IMR-90 (cell line): ENCODE results near the gene ZNHIT1. TPM values are rescaled to one million over a fixed set of nuclear protein-coding genes. Genes with fewer than 3 reads are reported as not detected.

Experiments
- ATAC-seq: fragments of 200-7000 bp; cut with Tn5 transposase; 2 replicates; pipeline ENCODE4 v1.9.1; 2020; ENCODE audit warnings: low read depth, mild to moderate bottlenecking, moderate library complexity
- BruUV-seq: library from RNA; stranded (reverse); fragments of 400-500 nt; replicated peaks from 2 replicates; lab custom pipeline; 2021; lab: Mats Ljungman, UMichigan
- CTCF ChIA-PET: fragments of 300-600 bp; formaldehyde crosslinking; extraction: SDS; loops from one replicate; lab custom pipeline; 2021; ENCODE audit warnings: antibody characterized with exemption; lab: Yijun Ruan, JAX
- POLR2A ChIA-PET: fragments of 300-600 bp; sonication (Branson Sonifier 250); formaldehyde crosslinking; loops from one replicate; lab custom pipeline; 2022; ENCODE audit warnings: antibody characterized with exemption; ENCODE audit not compliant: unreplicated experiment; lab: Charles Lee
- DNase-seq: peaks from one replicate; pipeline ENCODE4 v3.0.0; 2013
- H2AFZ ChIP-seq: replicated peaks from 2 replicates; pipeline ENCODE3; 2013; ENCODE audit warnings: low read length, mild to moderate bottlenecking; ENCODE audit not compliant: poor library complexity
- H2AK5ac ChIP-seq: 2 replicates; pipeline ENCODE4 v1.6.1; 2013; ENCODE audit warnings: low read depth, low read length, inconsistent platforms
- H2AK9ac ChIP-seq: replicated peaks from 2 replicates; pipeline ENCODE3; 2013; ENCODE audit warnings: mild to moderate bottlenecking, low read depth, low read length, moderate library complexity; ENCODE audit not compliant: poor library complexity
- H2BK120ac ChIP-seq: 2 replicates; pipeline ENCODE4 v1.6.1; 2013; ENCODE audit warnings: low read depth, low read length, inconsistent platforms
- H2BK15ac ChIP-seq: 3 replicates; pipeline ENCODE4 v1.6.1; 2013; ENCODE audit warnings: low read depth, low read length, inconsistent platforms
- H2BK20ac ChIP-seq: 2 replicates; pipeline ENCODE4 v1.6.1; 2013; ENCODE audit warnings: low read depth, mild to moderate bottlenecking, inconsistent platforms, low read length, moderate library complexity
- H2BK5ac ChIP-seq: 2 replicates; pipeline ENCODE4 v1.6.1; 2013; ENCODE audit warnings: mild to moderate bottlenecking, low read depth, low read length, inconsistent platforms; ENCODE audit not compliant: poor library complexity, severe bottlenecking
- H3K14ac ChIP-seq: replicated peaks from 2 replicates; pipeline ENCODE4 v1.6.1; 2013; ENCODE audit warnings: low read depth, low read length, inconsistent platforms
- H3K18ac ChIP-seq: 2 replicates; pipeline ENCODE4 v1.6.1; 2013; ENCODE audit warnings: low read depth, low read length, control low read depth
- H3K23ac ChIP-seq: 2 replicates; pipeline ENCODE4 v1.6.1; 2013; ENCODE audit warnings: low read depth, low read length, inconsistent platforms
- H3K27ac ChIP-seq: 2 replicates; pipeline ENCODE4 v1.5.1; 2013; ENCODE audit warnings: mild to moderate bottlenecking, control low read depth, low read length; ENCODE audit not compliant: insufficient read depth
- H3K27me3 ChIP-seq: 2 replicates; pipeline ENCODE4 v1.6.1; 2013; ENCODE audit warnings: low read length; ENCODE audit not compliant: control insufficient read depth, insufficient read depth
- H3K36me3 ChIP-seq: 2 replicates; pipeline ENCODE4 v1.6.1; 2013; ENCODE audit warnings: low read length, mixed read lengths; ENCODE audit not compliant: control insufficient read depth, insufficient read depth
- H3K4ac ChIP-seq: 2 replicates; pipeline ENCODE4 v1.6.1; 2013; ENCODE audit warnings: low read depth, low read length, inconsistent platforms
- H3K4me1 ChIP-seq: 2 replicates; pipeline ENCODE4 v1.6.1; 2013; ENCODE audit warnings: low read length, mixed read lengths; ENCODE audit not compliant: control insufficient read depth, insufficient read depth
- H3K4me2 ChIP-seq: 2 replicates; pipeline ENCODE4 v1.6.1; 2013; ENCODE audit warnings: low read depth, mild to moderate bottlenecking, control low read depth, low read length, moderate library complexity
- H3K4me3 ChIP-seq: 2 replicates; pipeline ENCODE4 v1.5.1; 2013; ENCODE audit warnings: low read depth, mild to moderate bottlenecking, control low read depth, low read length, moderate library complexity; ENCODE audit not compliant: insufficient read depth
- H3K56ac ChIP-seq: 2 replicates; pipeline ENCODE4 v1.6.1; 2013; ENCODE audit warnings: low read length, inconsistent platforms; ENCODE audit not compliant: insufficient read depth; ENCODE audit errors: extremely low read depth
- H3K79me1 ChIP-seq, 2 experiments: 2 replicates each; pipeline ENCODE4 v1.6.1; 2013; ENCODE audit warnings: low read length in 2 of 2, inconsistent platforms in 1 of 2, low read depth in 1 of 2
- H3K9ac ChIP-seq: 2 replicates; pipeline ENCODE4 v1.6.1; 2013; ENCODE audit warnings: low read depth, low read length, control low read depth
- H3K9me1 ChIP-seq: 2 replicates; pipeline ENCODE4 v1.6.1; 2013; ENCODE audit warnings: low read length, inconsistent platforms; ENCODE audit not compliant: insufficient read depth
- H3K9me3 ChIP-seq: 2 replicates; pipeline ENCODE4 v1.6.1; 2013; ENCODE audit warnings: low read length; ENCODE audit not compliant: control insufficient read depth, insufficient read depth
- H4K20me1 ChIP-seq: 2 replicates; pipeline ENCODE4 v1.6.1; 2013; ENCODE audit warnings: low read length, inconsistent platforms; ENCODE audit not compliant: insufficient read depth
- H4K5ac ChIP-seq: 2 replicates; pipeline ENCODE4 v1.6.1; 2013; ENCODE audit warnings: mild to moderate bottlenecking, low read depth, low read length, control low read depth
- H4K8ac ChIP-seq, 2 experiments: 2 replicates each; pipeline ENCODE4 v1.6.1; 2013; ENCODE audit warnings: low read depth in 2 of 2, low read length in 2 of 2, control low read depth in 1 of 2, inconsistent platforms in 1 of 2
- H4K91ac ChIP-seq: 2 replicates; pipeline ENCODE4 v1.6.1; 2013; ENCODE audit warnings: low read depth, low read length, inconsistent platforms; ENCODE audit not compliant: insufficient read depth
- CHD1 ChIP-seq: IDR thresholded peaks from 2 replicates; pipeline ENCODE4 v1.6.1; 2012; ENCODE audit warnings: low read depth, low read length, improper control_type of control experiment
- MAFK ChIP-seq: IDR thresholded peaks from 2 replicates; pipeline ENCODE4 v1.6.1; 2012; ENCODE audit warnings: low read depth, low read length, improper control_type of control experiment
- MAZ ChIP-seq: IDR thresholded peaks from 2 replicates; pipeline ENCODE4 v1.6.1; 2012; ENCODE audit warnings: low read depth, mild to moderate bottlenecking, low read length, improper control_type of control experiment, moderate library complexity, borderline replicate concordance
- MXI1 ChIP-seq: IDR thresholded peaks from 2 replicates; pipeline ENCODE4 v1.6.1; 2012; ENCODE audit warnings: low read depth, mild to moderate bottlenecking, low read length, moderate library complexity, borderline replicate concordance
- POLR2A ChIP-seq: IDR thresholded peaks from 2 replicates; pipeline ENCODE4 v1.6.1; 2012; ENCODE audit warnings: mild to moderate bottlenecking, low read depth, low read length
- RFX5 ChIP-seq: IDR thresholded peaks from 2 replicates; pipeline ENCODE4 v1.8.0; 2012; ENCODE audit warnings: low read depth, mild to moderate bottlenecking, low read length, moderate library complexity
- SMC3 ChIP-seq: fragments of 150-350 bp; IDR thresholded peaks from 2 replicates; pipeline ENCODE4 v1.6.1; 2016; ENCODE audit warnings: low read depth, mild to moderate bottlenecking, antibody characterized with exemption, low read length, moderate library complexity
- WGBS, 2 experiments: methylation state at CpG; one replicate each; pipeline versions ENCODE4 v1.1.5 to v1.1.7; 2013; ENCODE audit warnings: missing lambda C conversion rate in 2 of 2; ENCODE audit not compliant: insufficient read length in 1 of 2; ENCODE audit errors: extremely low coverage in 2 of 2; 5-methylcytosine and 5-hydroxymethylcytosine counted together
- dilution Hi-C: fragments of 300-500 bp; cut with HindIII; formaldehyde crosslinking; loops from one replicate; pipeline ENCODE4 v1.14.3; 2018; ENCODE audit warnings: low sequenced_read_pairs; ENCODE audit not compliant: unreplicated experiment
- in situ Hi-C: fragments of 300-500 bp; cut with MboI; formaldehyde crosslinking; loops from 3 replicates; pipeline ENCODE4 v1.14.3; 2019; ENCODE audit warnings: low sequenced_read_pairs, inconsistent platforms, mixed read lengths
- intact Hi-C: fragments of 100-400 bp; cut with micrococcal nuclease; formaldehyde crosslinking; loops from 2 replicates; pipeline ENCODE4 v1.10.0; 2022
- polyA plus RNA-seq, 3 experiments: library from polyadenylated mRNA; depleted of rRNA; stranded (reverse); fragments of >200 nt; gene quantifications; 2 replicates each; pipeline ENCODE4 v1.2.3, GENCODE V29; 2012; ENCODE audit warnings: low replicate concordance in 1 of 3
- total RNA-seq: library from RNA; depleted of rRNA; stranded (reverse); fragments of >200 nt; gene quantifications from 2 replicates; pipeline ENCODE4 v1.2.3, GENCODE V29; 2012
- TF ChIP-seq, protein P1 (sequence below): conservative IDR thresholded peaks from 2 replicates; pipeline ENCODE4 v1.5.1; 2012; ENCODE audit warnings: mild to moderate bottlenecking, low read depth, low read length, improper control_type of control experiment

Gene ZNHIT1
- total and polyA plus RNA-seq, 2 of the 4 experiments (the other 2 are of a cell fraction): 31.7 to 47.1 TPM

DNA sequence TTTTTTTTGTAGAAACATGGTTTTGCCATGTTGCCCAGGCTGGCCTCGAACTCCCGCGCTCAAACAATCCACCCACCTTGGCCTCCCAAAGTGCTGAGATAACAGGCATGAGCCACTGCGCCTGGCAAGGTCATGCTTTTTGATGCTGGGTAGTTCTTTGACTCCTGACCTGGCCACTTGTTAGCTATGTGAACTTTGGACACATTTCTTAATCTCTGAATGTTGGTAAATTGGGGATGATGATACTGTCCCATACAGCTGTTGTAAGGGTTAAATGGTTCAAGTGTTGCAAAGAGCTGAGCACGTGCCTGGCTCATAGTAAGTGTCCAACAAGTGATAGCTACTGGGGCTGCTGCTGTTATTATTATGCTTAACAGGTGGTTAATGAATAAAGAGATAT is 2.3 kb downstream of the ZNHIT1 start:
- no peak for ATAC-seq
- Histone ChIP-seq H3K79me1 (peaks cover 25 to 58% of the 10 kb centered on the region in 2 experiments), H3K18ac (no peak overlapping the region), H2AK9ac (no peak overlapping the region), H4K91ac (no peak overlapping the region), H3K4me1 (peaks cover 9% of the 10 kb centered on the region), H2BK5ac (no peak overlapping the region), H2AFZ (no peak overlapping the region), H3K23ac (no peak overlapping the region), H3K4me2 (no peak overlapping the region), H2BK20ac (no peak overlapping the region), H2BK120ac (no peak overlapping the region), H3K9ac (no peak overlapping the region), H3K4ac (no peak overlapping the region), H2AK5ac (no peak overlapping the region), H3K36me3 (peaks cover 29% of the 10 kb centered on the region), H3K4me3 (no peak overlapping the region), H3K9me3 (no peaks in the 10 kb centered on the region), H3K27ac (no peak overlapping the region), H3K9me1 (peaks cover 6% of the 10 kb centered on the region), H4K8ac (no peak overlapping the region), H3K14ac (no peak overlapping the region), H4K20me1 (peaks cover 8% of the 10 kb centered on the region; the same call in 1 of the 2 replicates), H2BK15ac (no peak overlapping the region), H4K5ac (no peak overlapping the region), H3K27me3 (no peaks in the 10 kb centered on the region), H3K56ac (no peak overlapping the region)
- 83% methylated on average over 2 of the region's 5 CpGs; no CpG with 5 or more reads in 1 of the 2 experiments for WGBS, 2 experiments
- TF ChIP-seq MAFK (no peak), RFX5 (no peak), CHD1 (no peak), POLR2A (no peak), MAZ (no peak), MXI1 (no peak), SMC3 (no peak)
- TF ChIP-seq, protein P1, sequence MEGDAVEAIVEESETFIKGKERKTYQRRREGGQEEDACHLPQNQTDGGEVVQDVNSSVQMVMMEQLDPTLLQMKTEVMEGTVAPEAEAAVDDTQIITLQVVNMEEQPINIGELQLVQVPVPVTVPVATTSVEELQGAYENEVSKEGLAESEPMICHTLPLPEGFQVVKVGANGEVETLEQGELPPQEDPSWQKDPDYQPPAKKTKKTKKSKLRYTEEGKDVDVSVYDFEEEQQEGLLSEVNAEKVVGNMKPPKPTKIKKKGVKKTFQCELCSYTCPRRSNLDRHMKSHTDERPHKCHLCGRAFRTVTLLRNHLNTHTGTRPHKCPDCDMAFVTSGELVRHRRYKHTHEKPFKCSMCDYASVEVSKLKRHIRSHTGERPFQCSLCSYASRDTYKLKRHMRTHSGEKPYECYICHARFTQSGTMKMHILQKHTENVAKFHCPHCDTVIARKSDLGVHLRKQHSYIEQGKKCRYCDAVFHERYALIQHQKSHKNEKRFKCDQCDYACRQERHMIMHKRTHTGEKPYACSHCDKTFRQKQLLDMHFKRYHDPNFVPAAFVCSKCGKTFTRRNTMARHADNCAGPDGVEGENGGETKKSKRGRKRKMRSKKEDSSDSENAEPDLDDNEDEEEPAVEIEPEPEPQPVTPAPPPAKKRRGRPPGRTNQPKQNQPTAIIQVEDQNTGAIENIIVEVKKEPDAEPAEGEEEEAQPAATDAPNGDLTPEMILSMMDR: no peak
- POLR2A ChIA-PET: no interaction called here
- in situ Hi-C loops (no loop called here), dilution Hi-C loops (no loop called here), intact Hi-C loops (no loop called here)
- no TSS peak for BruUV-seq
- CTCF ChIA-PET: interaction anchor here (0.6 kb wide), 1 partner anchor 119 kb away, joined by 3 read pairs; no protein-coding TSS in a partner anchor
- no peak for DNase-seq
